H9 (cell line): ENCODE measurements around the gene SLCO3A1. TPM values are rescaled to one million over a fixed set of nuclear protein-coding genes. Genes with fewer than 3 reads are reported as not detected.
A peak's percentile ranks its signal among the peaks of the same experiment; 100 is the strongest.

ENCODE experiments used
- DNase-seq: peaks from one replicate; pipeline ENCODE4 v3.0.0-alpha.2; 2017
- H2AFZ ChIP-seq: one replicate; pipeline ENCODE4 v1.6.1; 2013; ENCODE audit warnings: mild to moderate bottlenecking, low read length, control low read depth, moderate library complexity
- H2AK5ac ChIP-seq: 2 replicates; pipeline ENCODE4 v1.6.1; 2013; ENCODE audit warnings: low read length, control low read depth, mixed read lengths; ENCODE audit not compliant: insufficient read length
- H2BK120ac ChIP-seq: one replicate; pipeline ENCODE4 v1.6.1; 2013; ENCODE audit warnings: low read depth, mild to moderate bottlenecking, low read length, control low read depth, inconsistent platforms; ENCODE audit not compliant: poor library complexity, severe bottlenecking
- H2BK12ac ChIP-seq: 2 replicates; pipeline ENCODE4 v1.6.1; 2013; ENCODE audit warnings: low read length, control low read depth, mixed read lengths, low read depth; ENCODE audit not compliant: insufficient read length
- H2BK15ac ChIP-seq: 2 replicates; pipeline ENCODE4 v1.6.1; 2013; ENCODE audit warnings: low read depth, low read length, control low read depth
- H2BK20ac ChIP-seq: one replicate; pipeline ENCODE4 v1.6.1; 2013; ENCODE audit warnings: low read depth, mild to moderate bottlenecking, low read length, control low read depth, inconsistent platforms; ENCODE audit not compliant: poor library complexity, severe bottlenecking
- H2BK5ac ChIP-seq: 2 replicates; pipeline ENCODE4 v1.6.1; 2013; ENCODE audit warnings: low read length, control low read depth, mixed read lengths; ENCODE audit not compliant: insufficient read length
- H3K14ac ChIP-seq: 2 replicates; pipeline ENCODE4 v1.6.1; 2013; ENCODE audit warnings: low read length, control low read depth; ENCODE audit not compliant: insufficient read depth
- H3K18ac ChIP-seq: 2 replicates; pipeline ENCODE4 v1.6.1; 2013; ENCODE audit warnings: low read depth, mild to moderate bottlenecking, mixed read lengths, low read length, control low read depth; ENCODE audit not compliant: insufficient read length
- H3K23ac ChIP-seq: 2 replicates; pipeline ENCODE4 v1.6.1; 2013; ENCODE audit warnings: low read length, control low read depth, mixed read lengths, low read depth; ENCODE audit not compliant: insufficient read length
- H3K23me2 ChIP-seq: 2 replicates; pipeline ENCODE4 v1.6.1; 2013; ENCODE audit warnings: low read depth, mild to moderate bottlenecking, mixed read lengths, low read length, control low read depth; ENCODE audit not compliant: insufficient read length, poor library complexity, severe bottlenecking
- H3K27ac ChIP-seq: 2 replicates; pipeline ENCODE4 v1.5.1; 2013; ENCODE audit warnings: low read length, control low read depth, mixed read lengths, low read depth; ENCODE audit not compliant: insufficient read length
- H3K27me3 ChIP-seq: 2 replicates; pipeline ENCODE4 v1.6.1; 2013; ENCODE audit warnings: low read length, control low read depth, inconsistent platforms; ENCODE audit not compliant: insufficient read depth
- H3K4ac ChIP-seq: 2 replicates; pipeline ENCODE4 v1.6.1; 2013; ENCODE audit warnings: low read depth, mild to moderate bottlenecking, control low read depth, inconsistent platforms, low read length, moderate library complexity
- H3K4me1 ChIP-seq: 2 replicates; pipeline ENCODE4 v1.6.1; 2013; ENCODE audit warnings: low read length, control low read depth, inconsistent platforms; ENCODE audit not compliant: insufficient read depth
- H3K4me2 ChIP-seq: 2 replicates; pipeline ENCODE4 v1.6.1; 2013; ENCODE audit warnings: low read length, control low read depth, mixed read lengths; ENCODE audit not compliant: insufficient read length, insufficient read depth
- H3K56ac ChIP-seq: 2 replicates; pipeline ENCODE4 v1.6.1; 2013; ENCODE audit warnings: low read depth, mild to moderate bottlenecking, mixed read lengths, low read length, control low read depth; ENCODE audit not compliant: insufficient read length
- H3K79me1 ChIP-seq: 2 replicates; pipeline ENCODE4 v1.6.1; 2013; ENCODE audit warnings: low read depth, mild to moderate bottlenecking, moderate library complexity, low read length, control low read depth, inconsistent platforms; ENCODE audit not compliant: insufficient read depth, poor library complexity, severe bottlenecking
- H3K79me2 ChIP-seq: 2 replicates; pipeline ENCODE4 v1.6.1; 2013; ENCODE audit warnings: low read length, control low read depth, inconsistent platforms; ENCODE audit not compliant: insufficient read depth
- H3K9ac ChIP-seq: 2 replicates; pipeline ENCODE4 v1.6.1; 2013; ENCODE audit warnings: low read length, control low read depth, mixed read lengths; ENCODE audit not compliant: insufficient read length; ENCODE audit errors: extremely low read depth
- H3K9me3 ChIP-seq: one replicate; pipeline ENCODE4 v1.6.1; 2013; ENCODE audit warnings: low read depth, low read length, inconsistent platforms; ENCODE audit not compliant: control insufficient read depth
- H3T11ph ChIP-seq: one replicate; pipeline ENCODE4 v1.6.1; 2013; ENCODE audit warnings: mild to moderate bottlenecking, low read length, control low read depth, inconsistent platforms
- H4K20me1 ChIP-seq: one replicate; pipeline ENCODE4 v1.6.1; 2013; ENCODE audit not compliant: control insufficient read depth, insufficient read length, insufficient read depth
- H4K5ac ChIP-seq: 2 replicates; pipeline ENCODE4 v1.6.1; 2013; ENCODE audit warnings: low read depth, mild to moderate bottlenecking, mixed read lengths, low read length, control low read depth; ENCODE audit not compliant: insufficient read length
- H4K8ac ChIP-seq: replicated peaks from 2 replicates; pipeline ENCODE4 v1.6.1; 2013; ENCODE audit warnings: low read length, control low read depth, mixed read lengths, low read depth; ENCODE audit not compliant: insufficient read length
- H4K91ac ChIP-seq: 2 replicates; pipeline ENCODE4 v1.6.1; 2013; ENCODE audit warnings: low read depth, mild to moderate bottlenecking, moderate library complexity, mixed read lengths, low read length, control low read depth; ENCODE audit not compliant: insufficient read length
- H3K27ac Mint-ChIP-seq, 3 experiments: 2 replicates in 2 of 3; 3 replicates in 1 of 3; pipeline ENCODE4 v1.8.0; 2020 to 2021; ENCODE audit warnings: mixed read lengths in 3 of 3, mild to moderate bottlenecking in 1 of 3, moderate library complexity in 1 of 3
- H3K27me3 Mint-ChIP-seq: 2 replicates; pipeline ENCODE4 v1.8.0; 2021; ENCODE audit warnings: low read depth, mild to moderate bottlenecking, moderate library complexity, mixed read lengths
- H3K36me3 Mint-ChIP-seq, 3 experiments: 2 replicates in 2 of 3; 3 replicates in 1 of 3; pipeline ENCODE4 v1.8.0; 2020 to 2021; ENCODE audit warnings: low read depth in 3 of 3, mixed read lengths in 3 of 3; ENCODE audit not compliant: insufficient read depth in 1 of 3
- H3K4me1 Mint-ChIP-seq, 2 experiments: 2 replicates each; pipeline ENCODE4 v1.8.0; 2020; ENCODE audit warnings: mixed read lengths in 2 of 2
- H3K4me3 Mint-ChIP-seq, 2 experiments: 2 replicates in 1 of 2; 3 replicates in 1 of 2; pipeline ENCODE4 v1.8.0; 2020 to 2021; ENCODE audit warnings: mild to moderate bottlenecking in 2 of 2, mixed read lengths in 2 of 2, moderate library complexity in 1 of 2
- H3K9me3 Mint-ChIP-seq, 2 experiments: 2 replicates in 1 of 2; 3 replicates in 1 of 2; pipeline ENCODE4 v1.8.0; 2020; ENCODE audit warnings: mild to moderate bottlenecking in 2 of 2, mixed read lengths in 2 of 2, moderate library complexity in 1 of 2
- CTCF ChIP-seq: fragments of 200-600 bp; sonication (generic); conservative IDR thresholded peaks from 3 replicates; pipeline ENCODE4 v1.8.0; 2021; ENCODE audit warnings: antibody characterized with exemption, mild to moderate bottlenecking
- WGBS: extraction: QIAGEN DNeasy Blood & Tissue Kit; methylation state at CpG from one replicate; pipeline ENCODE4 v1.1.7; 2013; ENCODE audit warnings: missing lambda C conversion rate, low lambda C conversion rate, mixed read lengths; ENCODE audit not compliant: insufficient read length; ENCODE audit errors: extremely low coverage; 5-methylcytosine and 5-hydroxymethylcytosine counted together
- total RNA-seq: library from RNA; stranded (reverse); gene quantifications from 2 replicates; pipeline ENCODE4 v1.2.1, GENCODE V29; 2021

Gene SLCO3A1
- total RNA-seq, 1 experiment from 2014 or later: 9.4 TPM

- Mint-ChIP-seq H3K27me3 (no peaks in the 10 kb centered on the region), H3K36me3 (no peaks in the 10 kb centered on the region; a peak in 1 of 7 replicates), H3K4me3 (no peak overlapping the region), H3K4me1 (peaks cover 24 to 47% of the 10 kb centered on the region in 2 experiments), H3K9me3 (no peaks in the 10 kb centered on the region), H3K27ac (peak overlapping the region; percentile 19 to 41 (median 23); a peak in 3 of 7 replicates)
- no peak overlapping the region for H3K23ac ChIP-seq
- no peak for TF ChIP-seq CTCF
- H2BK20ac ChIP-seq: no peak overlapping the region
- H2BK12ac ChIP-seq: no peak overlapping the region
- no peaks in the 10 kb centered on the region for H3K27me3 ChIP-seq
- H3K27ac ChIP-seq: no peak overlapping the region
- no peaks in the 10 kb centered on the region for H4K20me1 ChIP-seq
- WGBS: no CpG with 5 or more reads among the region's 6 CpGs
- H3K9ac ChIP-seq: no peak overlapping the region
- no peak overlapping the region for H3T11ph ChIP-seq
- no peak overlapping the region for H2BK5ac ChIP-seq
- no peaks in the 10 kb centered on the region for H3K9me3 ChIP-seq
- H4K91ac ChIP-seq: no peak overlapping the region
- H2AK5ac ChIP-seq: no peak overlapping the region
- no peaks in the 10 kb centered on the region for H3K79me2 ChIP-seq
- no peak overlapping the region for H3K4me2 ChIP-seq
- H3K56ac ChIP-seq: no peak overlapping the region
- no peak overlapping the region for H2AFZ ChIP-seq
- H3K23me2 ChIP-seq: no peaks in the 10 kb centered on the region
- DNase-seq: no peak
- H3K14ac ChIP-seq: no peak overlapping the region
- H2BK120ac ChIP-seq: no peak overlapping the region
- H3K4ac ChIP-seq: no peak overlapping the region
- no peaks in the 10 kb centered on the region for H3K79me1 ChIP-seq
- no peak overlapping the region for H3K18ac ChIP-seq
- no peak overlapping the region for H2BK15ac ChIP-seq
- no peaks in the 10 kb centered on the region; the same call in 1 of the 2 replicates for H3K4me1 ChIP-seq
- H4K8ac ChIP-seq: no peak overlapping the region
- no peak overlapping the region for H4K5ac ChIP-seq
Measured at GRCh38 chr15:91887321-91887720, 33.8 kb downstream of the SLCO3A1 start.
